HL-60 (cell line): Measurements from ENCODE around the gene BSND.

Source experiments
- DNase-seq, 2 experiments: peaks; one replicate each; pipeline ENCODE4 v3.0.0-alpha.2; 2010 to 2020; ENCODE audit warnings: low read depth in 1 of 2, low spot score in 1 of 2
- H3K27ac ChIP-seq: fragments of 250-450 bp; sonication (Bioruptor Pico); replicated peaks from 2 replicates; pipeline ENCODE4 v1.5.1; 2020; ENCODE audit warnings: mild to moderate bottlenecking, moderate library complexity
- H3K27me3 ChIP-seq: fragments of 250-450 bp; sonication (Bioruptor Pico); 2 replicates; pipeline ENCODE4 v1.5.1; 2021; ENCODE audit warnings: mild to moderate bottlenecking, moderate library complexity; ENCODE audit not compliant: insufficient read depth, poor library complexity, severe bottlenecking
- H3K4me3 ChIP-seq: replicated peaks from 2 replicates; pipeline ENCODE4 v1.5.1; 2011; ENCODE audit warnings: mild to moderate bottlenecking, control low read depth, low read length; ENCODE audit not compliant: insufficient read depth
- GABPA ChIP-seq: IDR thresholded peaks from 2 replicates; pipeline ENCODE4 v1.6.1; 2012; ENCODE audit warnings: low read depth
- POLR2AphosphoS5 ChIP-seq: IDR thresholded peaks from 2 replicates; pipeline ENCODE4 v1.6.1; 2012; ENCODE audit warnings: low read depth
- SPI1 ChIP-seq: IDR thresholded peaks from 2 replicates; pipeline ENCODE4 v1.6.1; 2012; ENCODE audit warnings: low read depth, mild to moderate bottlenecking, borderline replicate concordance
- TF ChIP-seq, protein P1 (sequence below): IDR thresholded peaks from one replicate; pipeline ENCODE4 v1.5.1; 2011; ENCODE audit warnings: low read length, control low read depth, inconsistent platforms; ENCODE audit not compliant: insufficient read depth
- TF ChIP-seq, protein P2 (sequence below): IDR thresholded peaks from 2 replicates; pipeline ENCODE4 v1.6.1; 2012; ENCODE audit warnings: low read depth; ENCODE audit not compliant: insufficient replicate concordance

BSND gene

DNA sequence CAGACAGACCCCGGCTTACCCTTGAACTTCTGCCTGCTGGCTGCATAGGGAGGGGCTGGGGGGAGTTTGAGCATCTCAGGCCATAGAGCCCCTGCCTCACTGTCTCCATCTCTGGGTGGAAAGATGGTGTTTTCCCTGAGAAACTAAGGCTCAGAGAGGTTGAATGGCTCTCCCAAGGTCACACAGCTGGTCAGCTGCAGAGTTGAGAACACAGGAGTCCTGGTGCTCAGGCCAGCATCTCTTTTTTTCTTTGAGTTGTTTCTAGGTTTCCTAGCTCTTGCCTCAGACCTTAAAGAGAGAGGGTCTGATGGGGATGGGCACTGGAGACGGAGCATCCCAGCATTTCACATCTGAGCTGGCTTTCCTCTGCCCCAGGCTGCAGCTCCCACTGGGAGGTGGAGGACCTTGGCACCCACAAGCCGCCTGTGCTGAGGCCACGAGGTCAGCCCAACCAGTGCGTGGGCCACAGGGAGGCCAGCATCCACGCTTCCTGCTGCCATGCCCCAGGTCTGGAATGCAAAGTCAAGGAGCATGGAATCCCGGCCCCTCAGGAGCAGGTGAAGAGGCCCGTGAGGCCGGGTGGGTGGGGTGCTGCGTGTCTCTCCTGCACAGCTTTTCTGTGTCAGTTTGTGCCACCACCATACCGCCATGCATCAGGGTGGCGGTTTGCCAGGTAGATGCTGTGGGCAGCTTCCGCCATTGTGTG lies 62.4 kb downstream of the BSND start:
- H3K4me3 ChIP-seq = no peak overlapping the region
- TF ChIP-seq POLR2AphosphoS5 (no peak), GABPA (no peak), SPI1 (no peak)
- TF ChIP-seq, protein P1, sequence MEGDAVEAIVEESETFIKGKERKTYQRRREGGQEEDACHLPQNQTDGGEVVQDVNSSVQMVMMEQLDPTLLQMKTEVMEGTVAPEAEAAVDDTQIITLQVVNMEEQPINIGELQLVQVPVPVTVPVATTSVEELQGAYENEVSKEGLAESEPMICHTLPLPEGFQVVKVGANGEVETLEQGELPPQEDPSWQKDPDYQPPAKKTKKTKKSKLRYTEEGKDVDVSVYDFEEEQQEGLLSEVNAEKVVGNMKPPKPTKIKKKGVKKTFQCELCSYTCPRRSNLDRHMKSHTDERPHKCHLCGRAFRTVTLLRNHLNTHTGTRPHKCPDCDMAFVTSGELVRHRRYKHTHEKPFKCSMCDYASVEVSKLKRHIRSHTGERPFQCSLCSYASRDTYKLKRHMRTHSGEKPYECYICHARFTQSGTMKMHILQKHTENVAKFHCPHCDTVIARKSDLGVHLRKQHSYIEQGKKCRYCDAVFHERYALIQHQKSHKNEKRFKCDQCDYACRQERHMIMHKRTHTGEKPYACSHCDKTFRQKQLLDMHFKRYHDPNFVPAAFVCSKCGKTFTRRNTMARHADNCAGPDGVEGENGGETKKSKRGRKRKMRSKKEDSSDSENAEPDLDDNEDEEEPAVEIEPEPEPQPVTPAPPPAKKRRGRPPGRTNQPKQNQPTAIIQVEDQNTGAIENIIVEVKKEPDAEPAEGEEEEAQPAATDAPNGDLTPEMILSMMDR = no peak
- TF ChIP-seq, protein P2, sequence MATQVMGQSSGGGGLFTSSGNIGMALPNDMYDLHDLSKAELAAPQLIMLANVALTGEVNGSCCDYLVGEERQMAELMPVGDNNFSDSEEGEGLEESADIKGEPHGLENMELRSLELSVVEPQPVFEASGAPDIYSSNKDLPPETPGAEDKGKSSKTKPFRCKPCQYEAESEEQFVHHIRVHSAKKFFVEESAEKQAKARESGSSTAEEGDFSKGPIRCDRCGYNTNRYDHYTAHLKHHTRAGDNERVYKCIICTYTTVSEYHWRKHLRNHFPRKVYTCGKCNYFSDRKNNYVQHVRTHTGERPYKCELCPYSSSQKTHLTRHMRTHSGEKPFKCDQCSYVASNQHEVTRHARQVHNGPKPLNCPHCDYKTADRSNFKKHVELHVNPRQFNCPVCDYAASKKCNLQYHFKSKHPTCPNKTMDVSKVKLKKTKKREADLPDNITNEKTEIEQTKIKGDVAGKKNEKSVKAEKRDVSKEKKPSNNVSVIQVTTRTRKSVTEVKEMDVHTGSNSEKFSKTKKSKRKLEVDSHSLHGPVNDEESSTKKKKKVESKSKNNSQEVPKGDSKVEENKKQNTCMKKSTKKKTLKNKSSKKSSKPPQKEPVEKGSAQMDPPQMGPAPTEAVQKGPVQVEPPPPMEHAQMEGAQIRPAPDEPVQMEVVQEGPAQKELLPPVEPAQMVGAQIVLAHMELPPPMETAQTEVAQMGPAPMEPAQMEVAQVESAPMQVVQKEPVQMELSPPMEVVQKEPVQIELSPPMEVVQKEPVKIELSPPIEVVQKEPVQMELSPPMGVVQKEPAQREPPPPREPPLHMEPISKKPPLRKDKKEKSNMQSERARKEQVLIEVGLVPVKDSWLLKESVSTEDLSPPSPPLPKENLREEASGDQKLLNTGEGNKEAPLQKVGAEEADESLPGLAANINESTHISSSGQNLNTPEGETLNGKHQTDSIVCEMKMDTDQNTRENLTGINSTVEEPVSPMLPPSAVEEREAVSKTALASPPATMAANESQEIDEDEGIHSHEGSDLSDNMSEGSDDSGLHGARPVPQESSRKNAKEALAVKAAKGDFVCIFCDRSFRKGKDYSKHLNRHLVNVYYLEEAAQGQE = no peak
- H3K27me3 ChIP-seq = no peaks in the 10 kb centered on the region
- no peak for DNase-seq
- H3K27ac ChIP-seq = no peak overlapping the region
